GM19025 (cell line): Measurements from ENCODE around the gene EDA.

Source experiments
- ATAC-seq: cut with Tn5 transposase; IDR thresholded peaks from one replicate; pipeline ENCODE4 v1.9.1; 2021; ENCODE audit warnings: mild to moderate bottlenecking, low read depth, moderate library complexity; ENCODE audit not compliant: unreplicated experiment

Gene EDA

DNA sequence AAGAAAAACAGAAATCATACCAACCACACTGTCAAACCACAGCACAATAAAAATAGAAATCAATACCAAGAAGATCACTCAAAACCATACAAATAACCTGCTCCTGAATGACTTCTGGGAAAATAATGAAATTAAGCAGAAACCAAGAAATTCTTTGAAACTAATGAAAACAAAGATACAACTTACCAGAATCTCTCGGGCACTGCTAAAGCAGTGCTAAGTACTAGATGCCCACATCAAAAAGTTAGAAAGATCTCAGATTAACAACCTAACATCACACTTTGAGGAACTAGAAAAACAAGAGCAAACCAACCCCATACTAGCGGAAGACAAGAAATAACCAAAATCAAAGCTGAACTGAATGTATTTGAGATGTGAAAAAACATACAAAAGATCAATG, 400.6 kb downstream of the EDA start:
- ATAC-seq: no peak

DNA sequence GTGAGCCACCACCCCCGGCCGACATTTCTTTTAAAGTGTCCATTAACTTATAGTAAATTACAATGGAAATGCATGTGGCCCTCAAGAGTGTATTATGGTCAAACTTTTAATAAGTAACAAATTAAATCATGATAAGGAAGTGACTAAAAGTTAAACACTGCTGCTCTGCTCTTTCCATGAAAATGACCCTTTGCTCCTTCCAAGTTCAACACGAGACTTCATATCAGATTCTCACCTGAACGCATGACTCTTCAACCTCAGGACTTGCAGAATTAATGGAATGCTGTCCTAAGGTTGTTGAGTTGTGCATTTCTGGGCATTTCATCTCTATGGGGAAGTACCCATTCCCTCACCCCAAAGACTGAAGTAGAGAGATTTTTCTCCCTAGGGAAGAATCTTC, 406.7 kb downstream of the EDA start:
- ATAC-seq: no peak

DNA sequence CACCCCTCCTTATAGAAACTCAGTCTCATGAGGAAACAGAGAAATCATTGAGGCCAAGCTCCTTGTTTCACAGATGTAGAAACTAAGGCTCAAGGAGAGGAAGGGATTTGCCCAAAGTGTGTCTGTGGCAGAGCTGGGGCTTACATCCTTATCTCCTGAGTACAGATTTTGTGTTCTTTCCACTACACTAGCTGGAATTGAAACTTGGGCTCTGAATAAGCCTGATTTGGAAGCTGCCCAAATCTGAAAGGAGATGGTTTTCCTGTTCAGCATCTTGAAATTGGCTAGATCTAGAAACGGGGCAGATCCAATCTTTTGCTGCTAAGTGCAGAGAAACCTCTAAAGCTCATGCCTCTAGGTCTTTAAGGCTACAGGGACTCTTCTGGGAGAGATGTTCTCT, 409.6 kb downstream of the EDA start:
- ATAC-seq: no peak

DNA sequence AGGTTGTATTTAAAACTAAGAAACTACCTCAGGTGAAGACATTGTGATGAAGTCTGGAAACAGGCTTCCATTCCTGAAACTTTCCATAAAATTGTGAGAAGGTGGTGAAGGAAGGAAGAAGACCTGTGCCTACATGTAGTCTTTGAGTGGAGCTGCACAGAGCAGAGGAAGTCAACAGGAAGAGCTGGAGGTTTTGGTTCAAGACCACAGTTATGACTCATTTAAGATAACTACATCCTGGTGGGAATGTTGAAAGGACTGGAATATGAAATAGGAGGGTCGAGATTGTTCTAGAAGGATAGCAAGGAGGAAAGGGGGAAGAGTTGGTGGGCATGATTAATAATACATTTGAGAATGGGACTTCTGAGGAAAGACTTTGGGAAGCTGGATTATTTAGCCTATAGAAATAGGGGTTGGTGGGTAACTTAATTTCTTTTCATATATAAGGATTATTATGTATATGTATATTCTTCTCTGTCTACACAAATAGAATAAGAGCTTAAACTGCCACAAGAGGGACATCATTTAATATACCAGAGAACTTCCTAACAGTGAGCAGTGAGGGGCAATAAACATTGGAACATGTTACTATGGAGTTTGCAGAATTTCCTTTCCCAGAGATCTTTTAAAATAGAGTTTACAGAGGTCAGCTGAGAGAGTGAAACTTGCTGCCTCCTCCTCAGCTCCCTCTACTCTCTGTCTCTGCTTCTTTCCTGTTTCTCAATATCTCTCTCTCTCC, 410.4 kb downstream of the EDA start:
- no peak for ATAC-seq

DNA sequence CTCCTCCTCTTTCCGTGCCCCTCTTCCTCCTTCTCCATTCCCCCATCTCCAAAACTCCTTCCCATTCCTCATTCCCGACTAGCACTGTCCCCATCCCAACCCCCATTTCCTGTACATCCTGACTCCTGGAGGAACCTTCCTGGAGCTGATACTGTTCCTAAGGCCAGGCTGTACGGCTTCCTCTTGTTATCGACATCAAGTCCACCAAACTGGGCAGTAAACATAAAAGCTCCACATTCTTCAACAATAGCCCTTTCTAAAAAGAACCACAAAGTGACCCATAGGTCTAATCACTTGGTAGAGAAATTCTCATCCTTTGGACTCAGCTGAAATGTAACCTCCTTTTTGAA, 410.9 kb downstream of the EDA start:
- ATAC-seq: no peak

DNA sequence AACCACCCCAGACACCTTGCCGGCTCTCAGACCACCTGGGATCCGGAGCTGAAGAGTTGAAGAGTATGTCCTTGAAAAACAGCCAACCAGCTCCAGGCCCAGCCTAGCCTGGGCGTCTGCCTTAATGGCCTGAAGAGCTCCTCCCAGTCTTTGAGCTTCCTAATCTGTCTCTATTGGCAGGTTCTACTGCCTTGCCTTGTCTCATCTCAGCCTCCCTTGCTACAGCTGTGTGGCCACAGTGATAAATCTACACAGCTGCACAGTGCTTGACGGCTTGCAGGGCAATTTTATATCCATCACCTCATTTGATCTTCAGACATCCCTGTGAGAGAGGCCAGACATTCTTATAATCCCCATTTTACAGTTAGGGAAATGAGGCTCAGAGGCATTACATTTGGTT, 413.9 kb downstream of the EDA start:
- no peak for ATAC-seq

DNA sequence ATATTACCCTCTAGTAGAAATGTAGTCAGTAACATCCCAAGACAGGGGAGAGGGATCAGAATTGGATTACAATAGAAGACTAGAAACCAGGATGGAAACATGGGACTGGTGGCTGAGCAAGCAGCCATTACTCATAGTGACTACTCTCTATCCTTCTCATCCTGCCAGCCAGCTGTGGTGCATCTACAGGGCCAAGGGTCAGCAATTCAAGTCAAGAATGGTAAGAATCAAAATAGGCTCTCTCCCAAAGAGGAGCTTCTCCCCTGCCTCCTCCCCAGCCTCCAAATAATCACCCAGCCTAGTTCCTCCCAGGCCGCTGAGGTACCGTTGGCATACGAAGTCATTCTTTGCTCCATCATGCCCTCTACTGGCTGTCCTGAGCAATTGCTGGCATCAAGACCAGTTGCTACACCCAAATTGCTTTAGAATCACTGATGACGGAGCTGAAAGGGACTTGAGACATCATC, 414.4 kb downstream of the EDA start:
- no peak for ATAC-seq

DNA sequence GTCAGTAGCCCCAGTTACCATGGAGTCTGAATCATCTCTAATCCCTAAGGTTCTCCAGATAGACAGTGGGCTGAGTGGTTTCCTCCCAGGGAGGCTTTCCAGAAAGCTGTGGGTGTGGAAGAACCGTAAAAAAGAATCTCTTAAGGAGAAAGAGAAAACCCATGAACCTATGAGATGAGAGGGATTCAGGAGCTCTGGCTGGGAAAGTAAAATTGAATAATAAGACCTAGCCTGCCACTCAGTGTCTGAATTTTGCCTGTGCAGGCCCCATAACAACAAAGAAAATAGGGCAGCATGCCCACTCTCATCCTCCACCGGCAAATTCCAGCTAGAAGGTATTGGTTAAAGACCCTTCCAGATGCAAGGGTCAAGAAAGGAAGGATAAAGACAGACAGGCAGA, 416.9 kb downstream of the EDA start:
- no peak for ATAC-seq

DNA sequence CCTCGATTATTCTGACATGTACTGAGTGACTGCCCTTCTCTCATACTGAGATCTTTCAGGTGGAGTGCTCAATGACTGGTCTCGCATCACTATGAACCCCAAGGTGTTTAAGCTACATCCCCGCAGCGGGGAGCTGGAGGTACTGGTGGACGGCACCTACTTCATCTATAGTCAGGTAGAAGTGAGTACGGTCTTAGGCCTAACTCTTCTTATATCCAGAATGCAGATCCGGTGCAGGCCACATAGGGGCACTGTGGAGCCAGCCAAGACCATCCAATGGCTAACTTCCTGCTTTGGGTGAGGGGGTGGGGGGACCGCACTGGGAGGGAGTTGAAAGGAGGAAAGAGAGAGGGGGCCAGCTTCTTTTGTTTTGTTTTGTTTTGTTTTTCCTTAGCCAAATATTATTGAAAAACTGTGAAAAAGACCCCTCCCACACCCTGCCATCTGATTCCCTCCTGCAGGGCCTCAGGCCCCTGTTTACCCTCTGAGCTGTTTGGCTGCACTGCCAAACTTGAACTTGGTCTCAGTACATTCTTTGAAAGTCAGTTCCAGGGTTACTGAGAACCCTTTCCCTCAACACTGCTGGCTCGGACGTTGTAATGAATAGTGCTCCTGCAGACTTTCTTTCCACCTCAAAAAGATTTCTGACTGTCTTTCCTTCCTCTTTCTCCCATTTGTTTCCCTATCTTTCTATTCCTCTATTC, 417.6 kb downstream of the EDA start:
- ATAC-seq: no peak

DNA sequence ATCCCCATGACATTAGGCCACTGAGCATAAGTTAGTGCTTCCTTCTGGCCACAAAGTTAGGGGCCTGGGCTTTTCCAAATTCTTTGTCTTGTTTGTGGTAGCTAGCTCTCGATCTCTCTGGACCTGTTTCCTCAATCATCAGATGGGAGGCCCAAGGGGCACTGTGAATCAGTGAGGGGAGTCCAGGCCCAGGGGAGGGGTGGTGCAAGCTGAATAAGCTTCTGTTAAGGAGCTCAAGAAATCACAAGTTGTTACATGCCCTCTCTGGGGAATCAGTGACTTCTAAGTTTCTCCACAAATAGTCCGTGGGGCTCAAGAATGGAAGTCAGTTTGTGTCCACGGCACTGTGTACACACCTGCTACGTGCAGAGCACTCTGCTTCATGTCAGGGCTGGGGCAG, 418.7 kb downstream of the EDA start:
- ATAC-seq: no peak

DNA sequence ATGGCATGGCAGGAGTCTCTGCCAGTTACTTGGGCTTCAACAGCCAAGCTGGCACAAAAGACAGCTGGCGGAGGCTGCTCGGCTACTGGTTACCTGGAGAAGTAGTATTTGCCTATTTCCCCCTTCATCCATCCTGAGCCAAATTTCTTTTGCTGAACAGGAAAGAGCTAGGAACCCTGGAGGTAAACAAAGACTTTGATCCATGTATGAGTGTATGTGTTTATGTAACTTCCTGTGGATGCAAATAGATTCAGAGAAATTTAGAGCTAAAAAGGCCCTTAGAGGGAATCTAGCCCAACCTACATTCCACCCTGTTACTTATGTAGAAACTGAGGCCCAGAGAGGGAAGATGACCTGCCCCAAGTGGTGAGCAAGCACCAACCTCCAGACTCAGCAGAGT, 422.6 kb downstream of the EDA start:
- ATAC-seq: no peak

DNA sequence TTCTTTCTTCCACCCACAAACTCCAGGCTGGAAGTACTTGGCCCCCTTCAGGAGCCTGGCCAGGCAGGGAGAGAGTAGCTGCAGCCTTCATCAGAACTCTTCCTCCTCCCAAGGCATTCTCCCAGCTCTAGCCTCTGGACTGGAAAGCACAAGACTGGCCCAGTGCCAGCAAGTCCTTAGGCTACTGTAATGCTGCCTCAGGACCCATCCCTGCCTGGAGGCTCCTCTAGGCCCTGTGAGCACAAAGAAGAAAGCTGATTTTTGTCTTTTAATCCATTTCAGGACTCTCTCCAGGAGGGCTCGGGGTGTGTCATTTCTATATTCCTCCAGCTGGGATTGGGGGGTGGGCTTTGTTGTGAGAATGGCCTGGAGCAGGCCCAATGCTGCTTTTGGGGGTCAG, 423.0 kb downstream of the EDA start:
- no peak for ATAC-seq

DNA sequence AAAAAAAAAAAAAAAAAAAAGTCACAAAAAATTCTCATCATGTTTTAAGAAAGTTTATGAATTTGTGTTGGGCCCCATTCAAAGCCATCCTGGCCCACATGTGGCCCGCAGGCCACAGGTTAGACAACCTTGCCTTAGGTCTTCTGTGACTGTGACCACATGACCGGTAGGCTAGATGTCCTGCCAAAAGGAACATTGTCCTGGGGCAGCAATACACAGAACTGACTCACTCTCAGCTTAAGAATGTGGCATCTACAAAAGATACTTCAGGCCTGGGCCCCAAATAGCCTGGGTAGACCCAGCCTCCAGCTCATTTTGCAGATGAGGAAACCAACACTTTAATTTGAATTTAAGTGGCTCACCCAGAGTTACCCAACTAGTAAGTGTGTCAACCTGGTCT, 423.8 kb downstream of the EDA start:
- no peak for ATAC-seq

DNA sequence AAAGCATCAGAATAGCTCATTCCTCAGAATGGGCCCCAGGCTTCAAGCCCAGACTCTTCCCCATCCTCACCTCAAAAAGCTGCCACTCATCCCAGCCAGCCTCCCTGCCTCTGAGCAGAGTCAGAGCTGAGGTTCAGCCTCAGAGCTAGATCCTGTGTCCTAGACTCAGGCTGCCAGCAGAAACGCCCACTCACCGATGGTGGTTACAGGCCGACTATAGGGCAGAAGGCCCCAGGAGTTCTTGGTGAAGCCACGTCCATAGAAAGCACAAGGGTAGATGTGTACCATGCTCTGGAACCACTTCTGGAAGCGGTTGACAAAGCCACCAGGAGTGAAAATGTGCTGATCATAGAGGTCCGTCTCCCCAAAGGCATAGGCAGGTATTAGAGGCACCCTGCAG, 426.1 kb downstream of the EDA start:
- ATAC-seq: no peak

DNA sequence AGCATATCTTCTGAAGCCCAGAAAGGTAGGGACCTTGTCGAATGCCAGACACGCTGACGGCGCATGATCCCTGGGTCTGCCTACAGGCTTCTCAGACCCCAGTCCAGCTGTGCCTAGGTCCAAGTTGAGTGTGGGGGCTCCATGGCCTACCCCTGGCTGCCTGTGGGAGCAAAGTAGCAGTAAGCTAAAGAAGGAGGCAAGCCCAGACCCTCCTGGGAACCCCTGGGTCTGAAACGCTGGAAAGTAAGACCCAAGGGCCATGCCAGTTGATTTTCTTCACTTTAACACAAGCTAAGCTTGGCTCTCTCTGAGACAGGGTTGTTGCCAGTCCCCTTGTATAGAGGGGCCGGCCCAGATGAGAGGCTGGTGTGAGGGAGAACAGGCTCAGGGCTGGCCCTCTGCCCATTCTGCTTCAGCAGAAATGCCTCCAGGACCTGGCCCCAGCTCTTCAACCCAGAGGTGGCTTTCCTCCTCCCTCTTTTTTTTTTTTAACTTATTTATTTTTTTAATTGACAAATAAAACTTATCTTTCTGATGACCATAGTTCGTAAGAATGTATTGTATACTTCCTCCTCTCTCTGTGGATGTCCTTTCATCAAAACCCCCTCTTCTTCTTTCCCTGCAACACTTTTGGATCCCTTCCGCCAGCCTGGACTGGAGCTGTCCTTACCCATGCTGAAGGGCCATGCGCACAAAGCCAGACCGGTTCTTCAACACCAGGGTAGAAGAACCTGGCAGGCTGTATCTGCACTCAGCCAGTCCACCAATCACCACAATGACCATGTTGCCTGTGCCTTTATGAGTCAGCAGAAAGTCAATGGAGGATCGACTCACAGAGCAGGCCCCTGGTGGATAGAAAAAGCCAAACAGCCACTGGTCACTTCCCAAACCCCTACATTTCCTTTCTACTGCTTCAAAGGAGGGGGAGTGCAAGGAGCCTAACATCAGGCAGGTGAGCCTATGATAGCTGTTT, 426.8 kb downstream of the EDA start:
- no peak for ATAC-seq

DNA sequence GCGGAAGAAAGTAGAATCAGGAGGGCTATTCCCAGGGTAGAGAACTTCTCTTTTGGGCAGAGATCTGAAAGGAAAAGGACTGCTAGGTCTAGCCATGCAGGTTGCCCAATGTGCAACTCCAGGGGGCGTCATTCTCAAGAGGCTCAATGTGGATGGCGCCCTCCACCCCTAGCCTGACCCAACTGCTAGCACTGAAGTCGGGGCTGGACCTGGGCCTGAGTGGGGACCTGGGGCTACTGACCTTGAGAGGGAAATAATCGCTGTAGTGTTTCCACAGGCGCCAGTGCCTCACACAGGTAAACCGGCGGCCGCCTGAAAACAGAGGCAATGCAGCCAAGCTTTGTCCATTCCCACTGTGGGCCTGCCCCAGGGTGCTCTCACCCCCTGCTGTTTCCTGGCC, 427.8 kb downstream of the EDA start:
- no peak for ATAC-seq

DNA sequence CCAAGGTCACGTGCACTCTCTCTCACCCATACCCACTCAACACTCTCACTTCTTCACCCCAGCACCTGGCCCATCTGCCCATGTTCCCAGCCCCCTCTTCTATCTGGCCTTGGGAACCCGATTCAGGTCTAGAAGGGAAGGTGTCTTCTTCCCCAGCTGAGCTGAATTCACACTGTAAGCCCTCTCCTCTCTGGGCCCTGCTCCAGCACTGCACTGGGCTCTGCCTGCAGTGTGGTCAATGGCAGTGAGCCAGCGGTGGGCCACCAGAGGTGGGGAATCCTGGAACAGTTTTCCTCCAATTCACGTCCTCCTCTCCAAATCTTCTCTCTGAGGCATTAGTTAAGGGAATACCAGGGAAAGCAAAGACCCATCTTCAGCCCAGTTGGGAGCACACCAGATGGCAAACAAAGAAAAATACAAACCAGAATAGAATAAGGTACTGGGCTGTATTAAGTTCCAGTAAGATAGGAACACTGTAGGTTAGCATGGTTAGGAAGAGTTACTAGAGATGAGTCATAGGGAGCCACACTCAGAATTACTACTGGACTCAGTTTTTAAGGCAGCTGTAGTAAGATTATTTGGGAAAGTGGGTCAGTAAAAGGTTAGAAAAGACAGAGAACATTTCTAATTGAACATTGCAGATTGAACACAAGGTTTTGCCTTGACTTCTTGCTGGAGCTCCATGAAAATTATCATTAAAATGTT, 428.8 kb downstream of the EDA start:
- ATAC-seq: no peak

DNA sequence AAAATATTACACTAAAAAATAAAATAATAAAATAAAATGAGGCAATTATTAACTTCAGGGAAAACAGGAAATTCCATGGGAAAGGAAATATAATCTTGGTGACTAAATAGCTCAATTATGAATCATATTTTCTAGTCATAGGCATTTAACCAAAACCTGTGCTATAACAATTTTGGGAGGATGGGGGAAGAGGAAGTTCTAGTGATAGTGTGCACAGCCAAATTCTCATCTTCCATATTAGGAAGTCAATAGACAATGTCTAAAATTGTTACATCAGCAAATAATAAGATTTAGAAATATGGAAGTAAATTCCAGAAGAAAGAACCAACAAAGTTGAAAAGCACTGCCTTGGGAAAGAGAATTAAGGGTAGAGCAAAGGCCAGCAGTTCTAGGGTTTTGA, 431.1 kb downstream of the EDA start:
- no peak for ATAC-seq

DNA sequence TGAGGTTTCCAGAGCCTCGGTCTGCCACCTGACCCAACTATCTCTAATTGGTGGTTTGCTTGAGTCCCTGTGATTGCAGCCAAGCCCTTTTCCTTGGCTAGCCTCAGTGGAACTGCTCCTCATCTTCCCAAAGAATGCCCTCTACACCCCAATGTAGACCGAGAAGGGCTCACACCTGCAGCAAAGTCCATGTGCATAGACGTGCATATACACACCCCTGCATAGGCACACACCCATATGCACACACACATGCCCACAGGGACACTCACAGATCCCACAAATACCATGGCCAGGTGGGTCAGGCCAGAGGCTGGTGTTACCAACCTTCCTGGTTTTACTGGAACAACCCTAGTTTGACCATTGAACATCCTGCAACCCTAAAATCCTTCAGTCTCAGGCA, 433.5 kb downstream of the EDA start:
- no peak for ATAC-seq

DNA sequence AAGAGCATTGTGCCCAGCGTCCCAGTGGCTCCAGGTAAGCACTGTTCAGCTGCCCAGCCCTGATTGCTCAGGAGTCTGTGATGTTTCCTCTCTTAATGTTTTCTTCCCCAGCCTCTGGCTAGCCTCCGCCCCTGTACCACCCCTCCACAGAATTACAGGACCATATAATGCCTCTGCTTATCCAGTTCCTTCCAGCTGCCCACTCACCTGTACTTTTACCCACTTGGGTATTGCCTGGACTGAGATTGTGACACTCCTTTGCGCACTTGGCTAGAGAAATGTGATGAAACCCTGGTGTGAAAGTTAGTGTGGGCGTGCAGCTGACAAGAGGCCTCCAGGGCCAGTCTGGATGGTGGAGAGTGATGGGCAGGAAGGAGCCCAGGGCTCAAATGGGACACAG, 434.0 kb downstream of the EDA start, which contains the start of gene AWAT2:
TSS of gene AWAT2 (minus strand) at position 14 of the 400 bp plus-strand sequence. CDS start at position 8, 6 bp downstream.
- ATAC-seq: no peak
